Neural cell (in vitro differentiated cells): ENCODE results near the gene TRAF5. TPM values are rescaled to one million over a fixed set of nuclear protein-coding genes. Genes with fewer than 3 reads are reported as not detected.

ENCODE experiments used
- H2AFZ ChIP-seq: fragments of 200-600, 300-800 bp; sonication (generic), shearing (Covaris generic); 2 replicates; pipeline ENCODE4 v1.6.0; 2014; ENCODE audit warnings: low read depth, mild to moderate bottlenecking, antibody characterized with exemption, low read length, moderate library complexity
- H3F3A ChIP-seq: fragments of 200-600 bp; shearing (Covaris generic); 2 replicates; pipeline ENCODE4 v1.6.1; 2016; ENCODE audit warnings: mild to moderate bottlenecking, moderate library complexity, mixed read lengths, antibody characterized with exemption, low read length; ENCODE audit not compliant: insufficient read depth, poor library complexity, severe bottlenecking
- H3K27ac ChIP-seq: fragments of 200-600, 300-800 bp; sonication (generic), shearing (Covaris generic); 2 replicates; pipeline ENCODE4 v1.5.1; 2014; ENCODE audit warnings: mild to moderate bottlenecking, low read length, moderate library complexity
- H3K27me3 ChIP-seq: fragments of 300-800, 200-600 bp; sonication (generic), shearing (Covaris generic); 2 replicates; pipeline ENCODE4 v1.6.0; 2014; ENCODE audit warnings: mild to moderate bottlenecking, low read depth, low read length, moderate library complexity; ENCODE audit not compliant: insufficient read depth
- H3K36me3 ChIP-seq: fragments of 300-800, 200-600 bp; sonication (generic), shearing (Covaris generic); 2 replicates; pipeline ENCODE4 v1.5.1; 2014; ENCODE audit warnings: mild to moderate bottlenecking, antibody characterized with exemption, low read length, moderate library complexity; ENCODE audit not compliant: insufficient read depth
- H3K4me2 ChIP-seq: fragments of 300-800, 200-600 bp; sonication (generic), shearing (Covaris generic); 2 replicates; pipeline ENCODE4 v1.6.0; 2014; ENCODE audit warnings: mild to moderate bottlenecking, low read length
- H3K4me3 ChIP-seq: fragments of 300-800, 200-600 bp; sonication (generic), shearing (Covaris generic); 2 replicates; pipeline ENCODE4 v1.5.1; 2014; ENCODE audit warnings: mild to moderate bottlenecking, low read length, moderate library complexity
- H3K79me2 ChIP-seq: fragments of 200-600 bp; shearing (Covaris generic); replicated peaks from 2 replicates; pipeline ENCODE4 v1.6.0; 2014; ENCODE audit warnings: mild to moderate bottlenecking, low read length, moderate library complexity; ENCODE audit not compliant: insufficient read depth
- H3K9ac ChIP-seq: fragments of 300-800, 200-600 bp; sonication (generic), shearing (Covaris generic); 2 replicates; pipeline ENCODE4 v1.6.1; 2016; ENCODE audit warnings: mild to moderate bottlenecking, low read length, mixed read lengths
- H3K9me2 ChIP-seq: fragments of 200-600 bp; shearing (Covaris generic); 2 replicates; pipeline ENCODE4 v1.6.1; 2016; ENCODE audit warnings: mild to moderate bottlenecking, low read length, mixed read lengths; ENCODE audit not compliant: insufficient read depth
- H3K9me3 ChIP-seq: fragments of 200-600, 300-800 bp; sonication (generic), shearing (Covaris generic); 2 replicates; pipeline ENCODE4 v1.6.1; 2016; ENCODE audit warnings: mild to moderate bottlenecking, mixed run types, low read length, moderate library complexity, mixed read lengths
- H4K20me1 ChIP-seq: fragments of 200-600 bp; shearing (Covaris generic); 2 replicates; pipeline ENCODE4 v1.6.1; 2016; ENCODE audit warnings: mild to moderate bottlenecking, mixed run types; ENCODE audit not compliant: insufficient read depth
- EP300 ChIP-seq: fragments of 450-650 bp; conservative IDR thresholded peaks from 2 replicates; pipeline ENCODE4 v1.6.1; 2014; ENCODE audit warnings: antibody characterized with exemption, mild to moderate bottlenecking, moderate library complexity; ENCODE audit not compliant: poor library complexity, severe bottlenecking
- EZH2 ChIP-seq: fragments of 200-600, 300-800 bp; shearing (Covaris generic), sonication (generic); IDR thresholded peaks from 2 replicates; pipeline ENCODE4 v1.6.1; 2014; ENCODE audit warnings: antibody characterized with exemption, low read length, borderline replicate concordance, mild to moderate bottlenecking; ENCODE audit not compliant: insufficient read depth, poor library complexity, severe bottlenecking
- MXI1 ChIP-seq: fragments of 450-650 bp; conservative IDR thresholded peaks from 2 replicates; pipeline ENCODE4 v1.6.1; 2014; ENCODE audit warnings: antibody characterized with exemption, mild to moderate bottlenecking; ENCODE audit not compliant: poor library complexity, severe bottlenecking
- POLR2AphosphoS5 ChIP-seq: IDR thresholded peaks from 2 replicates; pipeline ENCODE4 v1.6.1; 2012
- RAD21 ChIP-seq: fragments of 450-650 bp; conservative IDR thresholded peaks from 2 replicates; pipeline ENCODE4 v1.6.1; 2014; ENCODE audit warnings: antibody characterized with exemption, mild to moderate bottlenecking, moderate library complexity
- SMC3 ChIP-seq: fragments of 450-650 bp; conservative IDR thresholded peaks from 2 replicates; pipeline ENCODE4 v1.6.1; 2014; ENCODE audit warnings: antibody characterized with exemption, mild to moderate bottlenecking, moderate library complexity; ENCODE audit not compliant: poor library complexity
- TAF1 ChIP-seq: IDR thresholded peaks from 2 replicates; pipeline ENCODE4 v1.6.1; 2012; ENCODE audit warnings: low read depth
- polyA plus RNA-seq: library from polyadenylated mRNA; depleted of rRNA; stranded (reverse); fragments of >200 nt; gene quantifications from 2 replicates; pipeline ENCODE4 v1.2.3, GENCODE V29; 2014
- TF ChIP-seq, protein P1 (sequence below): IDR thresholded peaks from 2 replicates; pipeline ENCODE4 v1.6.1; 2012; ENCODE audit warnings: borderline replicate concordance
- TF ChIP-seq, protein P2 (sequence below): fragments of 450-650 bp; IDR thresholded peaks from 2 replicates; pipeline ENCODE4 v1.5.1; 2014; ENCODE audit warnings: antibody characterized with exemption, mild to moderate bottlenecking, moderate library complexity; ENCODE audit not compliant: poor library complexity, severe bottlenecking

Gene TRAF5
- polyA plus RNA-seq, 1 donor from 2014 or later = 0.69 TPM

GRCh38 chr1:211352985-211353515 is 26.4 kb downstream of the TRAF5 start:
- Histone ChIP-seq H3K27ac (no peak overlapping the region), H3K4me3 (no peak overlapping the region), H3K9me3 (no peaks in the 10 kb centered on the region), H3K27me3 (no peaks in the 10 kb centered on the region), H3F3A (no peaks in the 10 kb centered on the region), H3K36me3 (no peaks in the 10 kb centered on the region), H2AFZ (no peak overlapping the region), H4K20me1 (no peaks in the 10 kb centered on the region), H3K9ac (no peak overlapping the region), H3K79me2 (no peaks in the 10 kb centered on the region), H3K4me2 (no peak overlapping the region), H3K9me2 (no peaks in the 10 kb centered on the region)
- TF ChIP-seq, protein P1, sequence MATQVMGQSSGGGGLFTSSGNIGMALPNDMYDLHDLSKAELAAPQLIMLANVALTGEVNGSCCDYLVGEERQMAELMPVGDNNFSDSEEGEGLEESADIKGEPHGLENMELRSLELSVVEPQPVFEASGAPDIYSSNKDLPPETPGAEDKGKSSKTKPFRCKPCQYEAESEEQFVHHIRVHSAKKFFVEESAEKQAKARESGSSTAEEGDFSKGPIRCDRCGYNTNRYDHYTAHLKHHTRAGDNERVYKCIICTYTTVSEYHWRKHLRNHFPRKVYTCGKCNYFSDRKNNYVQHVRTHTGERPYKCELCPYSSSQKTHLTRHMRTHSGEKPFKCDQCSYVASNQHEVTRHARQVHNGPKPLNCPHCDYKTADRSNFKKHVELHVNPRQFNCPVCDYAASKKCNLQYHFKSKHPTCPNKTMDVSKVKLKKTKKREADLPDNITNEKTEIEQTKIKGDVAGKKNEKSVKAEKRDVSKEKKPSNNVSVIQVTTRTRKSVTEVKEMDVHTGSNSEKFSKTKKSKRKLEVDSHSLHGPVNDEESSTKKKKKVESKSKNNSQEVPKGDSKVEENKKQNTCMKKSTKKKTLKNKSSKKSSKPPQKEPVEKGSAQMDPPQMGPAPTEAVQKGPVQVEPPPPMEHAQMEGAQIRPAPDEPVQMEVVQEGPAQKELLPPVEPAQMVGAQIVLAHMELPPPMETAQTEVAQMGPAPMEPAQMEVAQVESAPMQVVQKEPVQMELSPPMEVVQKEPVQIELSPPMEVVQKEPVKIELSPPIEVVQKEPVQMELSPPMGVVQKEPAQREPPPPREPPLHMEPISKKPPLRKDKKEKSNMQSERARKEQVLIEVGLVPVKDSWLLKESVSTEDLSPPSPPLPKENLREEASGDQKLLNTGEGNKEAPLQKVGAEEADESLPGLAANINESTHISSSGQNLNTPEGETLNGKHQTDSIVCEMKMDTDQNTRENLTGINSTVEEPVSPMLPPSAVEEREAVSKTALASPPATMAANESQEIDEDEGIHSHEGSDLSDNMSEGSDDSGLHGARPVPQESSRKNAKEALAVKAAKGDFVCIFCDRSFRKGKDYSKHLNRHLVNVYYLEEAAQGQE = no peak
- TF ChIP-seq EZH2 = no peak
- no peak for TF ChIP-seq TAF1
- TF ChIP-seq, protein P2, sequence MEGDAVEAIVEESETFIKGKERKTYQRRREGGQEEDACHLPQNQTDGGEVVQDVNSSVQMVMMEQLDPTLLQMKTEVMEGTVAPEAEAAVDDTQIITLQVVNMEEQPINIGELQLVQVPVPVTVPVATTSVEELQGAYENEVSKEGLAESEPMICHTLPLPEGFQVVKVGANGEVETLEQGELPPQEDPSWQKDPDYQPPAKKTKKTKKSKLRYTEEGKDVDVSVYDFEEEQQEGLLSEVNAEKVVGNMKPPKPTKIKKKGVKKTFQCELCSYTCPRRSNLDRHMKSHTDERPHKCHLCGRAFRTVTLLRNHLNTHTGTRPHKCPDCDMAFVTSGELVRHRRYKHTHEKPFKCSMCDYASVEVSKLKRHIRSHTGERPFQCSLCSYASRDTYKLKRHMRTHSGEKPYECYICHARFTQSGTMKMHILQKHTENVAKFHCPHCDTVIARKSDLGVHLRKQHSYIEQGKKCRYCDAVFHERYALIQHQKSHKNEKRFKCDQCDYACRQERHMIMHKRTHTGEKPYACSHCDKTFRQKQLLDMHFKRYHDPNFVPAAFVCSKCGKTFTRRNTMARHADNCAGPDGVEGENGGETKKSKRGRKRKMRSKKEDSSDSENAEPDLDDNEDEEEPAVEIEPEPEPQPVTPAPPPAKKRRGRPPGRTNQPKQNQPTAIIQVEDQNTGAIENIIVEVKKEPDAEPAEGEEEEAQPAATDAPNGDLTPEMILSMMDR = no peak
- no peak for TF ChIP-seq RAD21
- TF ChIP-seq EP300 = no peak
- TF ChIP-seq SMC3 = no peak
- TF ChIP-seq MXI1 = no peak
- no peak for TF ChIP-seq POLR2AphosphoS5

DNA sequence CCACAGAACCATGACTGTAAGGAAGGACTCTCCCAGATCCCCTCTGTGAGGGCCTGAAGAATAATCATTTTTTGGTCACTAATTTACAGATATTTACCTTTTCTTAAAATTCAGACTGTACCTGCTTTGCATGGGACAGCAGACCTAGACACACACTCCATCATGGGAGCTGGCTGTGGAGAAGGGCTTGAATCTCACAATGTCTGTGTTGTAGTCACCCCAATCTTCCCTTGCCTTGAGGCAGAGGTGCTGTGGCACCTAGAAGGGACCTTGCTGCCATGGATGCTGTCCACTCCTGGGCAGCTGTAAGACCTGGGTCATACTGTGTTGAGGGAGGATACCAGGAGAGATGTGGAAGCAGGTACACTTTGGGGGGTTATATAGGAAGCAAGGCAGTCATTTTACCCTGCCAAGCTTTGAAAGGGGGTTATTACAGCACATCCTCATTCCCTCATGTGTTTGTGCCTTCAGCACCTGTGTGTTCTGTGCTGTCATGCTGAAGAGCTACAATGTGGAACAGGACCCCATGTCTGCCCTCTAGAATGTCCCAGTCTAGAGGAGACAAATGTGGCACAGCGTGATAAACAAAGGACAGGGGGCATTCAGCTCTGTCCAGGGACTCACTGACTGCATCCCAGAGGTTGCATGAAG is 27.1 kb downstream of the TRAF5 start:
- H3F3A ChIP-seq = no peaks in the 10 kb centered on the region
- H3K4me3 ChIP-seq = no peak overlapping the region
- TF ChIP-seq RAD21 (no peak), POLR2AphosphoS5 (no peak), SMC3 (no peak), MXI1 (no peak), TAF1 (no peak), EP300 (no peak), EZH2 (no peak)
- TF ChIP-seq, protein P1 = no peak
- TF ChIP-seq, protein P2 = no peak
- H3K27ac ChIP-seq = no peak overlapping the region
- H3K9me2 ChIP-seq = no peaks in the 10 kb centered on the region
- no peaks in the 10 kb centered on the region for H4K20me1 ChIP-seq
- no peak overlapping the region for H2AFZ ChIP-seq
- no peaks in the 10 kb centered on the region for H3K36me3 ChIP-seq
- no peaks in the 10 kb centered on the region for H3K79me2 ChIP-seq
- H3K4me2 ChIP-seq = no peak overlapping the region
- no peak overlapping the region for H3K9ac ChIP-seq
- no peaks in the 10 kb centered on the region for H3K9me3 ChIP-seq
- no peaks in the 10 kb centered on the region for H3K27me3 ChIP-seq
